ENCODE measurements around the gene MYO1F.

GRCh38 chr19:8536282-8536681, 41.0 kb downstream of the MYO1F start:
- TF ChIP-seq POLR2A (IDR thresholded peaks at IDR 0.05) (no peak), CTCF (IDR thresholded peaks at IDR 0.05) (no peak)

Data from lower leg skin (tissue), 3 donors.